K562 (cell line): ENCODE data around the gene RNF112. TPM values are rescaled to one million over a fixed set of nuclear protein-coding genes. Genes with fewer than 3 reads are reported as not detected.

ENCODE experiments used
- ATAC-seq: fragments of 200-7000 bp; cut with Tn5 transposase; 3 replicates; pipeline ENCODE4 v1.9.1; 2020; ENCODE audit warnings: moderate library complexity
- BruUV-seq: library from RNA; stranded (reverse); fragments of 400-500 nt; replicated peaks from 2 replicates; lab custom pipeline; 2021; lab: Mats Ljungman, UMichigan
- CTCF ChIA-PET: fragments of 300-600 bp; formaldehyde crosslinking; extraction: SDS; loops from one replicate; lab custom pipeline; 2021; ENCODE audit warnings: low intra/inter-chr PET ratio; lab: Yijun Ruan, JAX
- POLR2A ChIA-PET: fragments of 300-600, 350-650 bp; sonication (Branson Sonifier 250); formaldehyde crosslinking; extraction: SDS; loops from one replicate; lab custom pipeline; 2021; ENCODE audit warnings: antibody characterized with exemption, inconsistent platforms; lab: Yijun Ruan, JAX
- DNase-seq, 4 experiments: peaks; one replicate each; pipeline versions ENCODE4 v3.0.0 to v3.0.0-alpha.2; 2011 to 2018; ENCODE audit warnings: low spot score in 3 of 4, mixed read lengths in 3 of 4; ENCODE audit errors: extremely low read depth in 1 of 4
- FAIRE-seq: peaks from 2 replicates; lab custom pipeline; 2011; peaks lifted over from hg19 to GRCh38; lab: Jason Lieb, UNC
- H2AFZ ChIP-seq: 2 replicates; pipeline ENCODE4 v1.6.0; 2011; ENCODE audit warnings: low read depth, low read length, control low read depth, inconsistent platforms
- H3K27ac ChIP-seq: fragments of 200-600 bp; 3 replicates; pipeline ENCODE4 v1.8.0; 2011; ENCODE audit warnings: low read depth, mild to moderate bottlenecking, control low read depth, inconsistent platforms, low read length, moderate library complexity, mixed read lengths; ENCODE audit errors: extremely low read depth
- H3K27me3 ChIP-seq, 2 experiments: fragments of 300-600 bp in 1 of 2; 2 replicates in 1 of 2; 3 replicates in 1 of 2; pipeline versions ENCODE4 v1.6.0 to v1.8.0; 2011; ENCODE audit warnings: inconsistent platforms in 2 of 2, low read length in 2 of 2, mild to moderate bottlenecking in 1 of 2, mixed read lengths in 1 of 2, moderate library complexity in 1 of 2; ENCODE audit not compliant: control insufficient read depth in 2 of 2, insufficient read depth in 2 of 2
- H3K36me3 ChIP-seq: fragments of 300-600 bp; 3 replicates; pipeline ENCODE4 v1.8.0; 2011; ENCODE audit warnings: mild to moderate bottlenecking, low read length, inconsistent platforms; ENCODE audit not compliant: control insufficient read depth, insufficient read depth
- H3K4me1 ChIP-seq, 2 experiments: fragments of 200-600 bp in 1 of 2; replicated peaks in 1 of 2; 2 replicates in 1 of 2; 3 replicates in 1 of 2; pipeline versions ENCODE4 v1.5.1 to v1.8.0; 2011; ENCODE audit warnings: inconsistent platforms in 2 of 2, low read length in 2 of 2, mild to moderate bottlenecking in 1 of 2, mixed read lengths in 1 of 2, moderate library complexity in 1 of 2; ENCODE audit not compliant: control insufficient read depth in 2 of 2, insufficient read depth in 2 of 2
- H3K4me2 ChIP-seq: 2 replicates; pipeline ENCODE4 v1.6.1; 2011; ENCODE audit warnings: low read length, control low read depth, inconsistent platforms, mixed read lengths; ENCODE audit not compliant: insufficient read depth
- H3K4me3 ChIP-seq: fragments of 200-600 bp; sonication (generic), shearing (Covaris generic); 2 replicates; pipeline ENCODE4 v1.5.1; 2016; ENCODE audit warnings: control low read depth, inconsistent platforms
- H3K79me2 ChIP-seq: fragments of 200-600 bp; 3 replicates; pipeline ENCODE4 v1.8.0; 2011; ENCODE audit warnings: low read length, inconsistent platforms; ENCODE audit not compliant: control insufficient read depth, insufficient read depth
- H3K9ac ChIP-seq, 2 experiments: 2 replicates each; pipeline versions ENCODE4 v1.6.0 to v1.6.1; 2011; ENCODE audit warnings: low read depth in 2 of 2, low read length in 2 of 2, control low read depth in 1 of 2, inconsistent platforms in 1 of 2, mild to moderate bottlenecking in 1 of 2, mixed read lengths in 1 of 2; ENCODE audit not compliant: insufficient read depth in 1 of 2
- H3K9me1 ChIP-seq: one replicate; pipeline ENCODE4 v1.6.0; 2011; ENCODE audit warnings: inconsistent platforms, mild to moderate bottlenecking, low read length, moderate library complexity; ENCODE audit not compliant: control insufficient read depth, insufficient read depth
- H3K9me3 ChIP-seq: replicated peaks from 2 replicates; pipeline ENCODE4 v1.5.1; 2011; ENCODE audit warnings: low read depth, low read length, inconsistent platforms; ENCODE audit not compliant: control insufficient read depth, insufficient read depth
- H4K20me1 ChIP-seq: replicated peaks from 2 replicates; pipeline ENCODE4 v1.6.1; 2011; ENCODE audit warnings: low read length, inconsistent platforms, mixed read lengths; ENCODE audit not compliant: control insufficient read depth, insufficient read depth
- GABPB1 ChIP-seq: sonication (generic); formaldehyde crosslinking; IDR thresholded peaks from 2 replicates; pipeline ENCODE4 v1.8.0; 2022; ENCODE audit warnings: mild to moderate bottlenecking, missing genetic modification reagents
- KLF16 ChIP-seq: IDR thresholded peaks from 2 replicates; pipeline ENCODE4 v1.6.1; 2016; ENCODE audit warnings: antibody characterized with exemption
- NFIC ChIP-seq: fragments of 450-650 bp; IDR thresholded peaks from 2 replicates; pipeline ENCODE4 v1.6.1; 2017; ENCODE audit warnings: mild to moderate bottlenecking, inconsistent platforms
- RBBP5 ChIP-seq: fragments of 200-600 bp; sonication (generic); IDR thresholded peaks from 2 replicates; pipeline ENCODE4 v1.6.1; 2012; ENCODE audit warnings: borderline replicate concordance, mild to moderate bottlenecking, low read length, control low read depth, inconsistent platforms; ENCODE audit not compliant: insufficient read depth, poor library complexity, severe bottlenecking
- RFX1 ChIP-seq: fragments of 450-650 bp; IDR thresholded peaks from 2 replicates; pipeline ENCODE4 v1.6.1; 2016; ENCODE audit warnings: mild to moderate bottlenecking, moderate library complexity
- TGIF2 ChIP-seq: sonication (generic); formaldehyde crosslinking; IDR thresholded peaks from 2 replicates; pipeline ENCODE4 v1.8.1; 2022; ENCODE audit warnings: mild to moderate bottlenecking, missing genetic modification reagents, moderate library complexity
- ZBTB1 ChIP-seq: sonication (generic); formaldehyde crosslinking; IDR thresholded peaks from 2 replicates; pipeline ENCODE4 v1.8.1; 2023; ENCODE audit warnings: missing genetic modification reagents, low read depth, mild to moderate bottlenecking, borderline replicate concordance
- WGBS: fragments of 100-300 bp; shearing (Covaris generic); methylation state at CpG from one replicate; pipeline ENCODE4 v1.1.6; 2016; ENCODE audit warnings: low coverage, mixed read lengths; ENCODE audit not compliant: insufficient coverage; ENCODE audit errors: missing lambda C conversion rate; 5-methylcytosine and 5-hydroxymethylcytosine counted together
- in situ Hi-C: fragments of 300-500 bp; cut with MboI; formaldehyde crosslinking; loops from 4 replicates; pipeline ENCODE4 v1.15.0; 2018; ENCODE audit warnings: inconsistent platforms, mixed read lengths
- intact Hi-C: fragments of 100-400 bp; cut with micrococcal nuclease; formaldehyde crosslinking; loops from 2 replicates; pipeline ENCODE4 v1.14.2; 2022
- polyA plus RNA-seq, 8 experiments: library from polyadenylated mRNA; depleted of rRNA in 4 of 8; stranded (reverse) in 5 of 8; unstranded in 3 of 8; fragments of >200 nt; fragmentation: Nextera tagmentation in 2 of 8; fragmentation: Illumina TruSeq in 1 of 8; extraction: Ambion mirVana in 2 of 8; extraction: Trizol in 1 of 8; gene quantifications; 2 replicates each; pipeline versions ENCODE4 v1.2.1 to v1.2.3, GENCODE V29; 2011 to 2014; ENCODE audit warnings: inconsistent platforms in 1 of 8, missing spikeins in 1 of 8
- total RNA-seq, 7 experiments: library from RNA; depleted of rRNA in 6 of 7; stranded (reverse); fragments of >200 nt in 6 of 7; fragmentation: Illumina TruSeq in 2 of 7; extraction: Trizol in 2 of 7; gene quantifications; 2 replicates each; pipeline versions ENCODE4 v1.2.1 to v1.2.3, GENCODE V29; 2011 to 2021; ENCODE audit warnings: low replicate concordance in 1 of 7
- TF ChIP-seq, protein P1 (sequence below): fragments of 450-650 bp; IDR thresholded peaks from 2 replicates; pipeline ENCODE4 v1.6.1; 2018; ENCODE audit not compliant: partially characterized antibody
- TF ChIP-seq, protein P2 (sequence below), 2 experiments: fragments of 200-800 bp in 1 of 2; sonication (Bioruptor generic) in 1 of 2; sonication (generic) in 1 of 2; formaldehyde crosslinking in 1 of 2; IDR thresholded peaks in 1 of 2; conservative IDR thresholded peaks in 1 of 2; 2 replicates each; pipeline versions ENCODE4 v1.5.0 to v1.6.1; 2016 to 2020; ENCODE audit warnings: missing compliant biosample characterization in 1 of 2, missing genetic modification characterization in 1 of 2, missing genetic modification reagents in 1 of 2
- TF ChIP-seq, protein P3 (sequence below), 2 experiments: fragments of 450-650 bp in 1 of 2; sonication (generic) in 1 of 2; formaldehyde crosslinking; conservative IDR thresholded peaks; 2 replicates each; pipeline versions ENCODE4 v1.4.0 to v1.8.1; 2020 to 2022; ENCODE audit warnings: mild to moderate bottlenecking in 1 of 2, missing genetic modification reagents in 1 of 2

The RNF112 gene
- total and polyA plus RNA-seq, 9 of the 15 experiments (the other 6 are each of a cell fraction or from before 2014, with no cell fraction given) = 0.05 TPM; not detected in 8

DNA sequence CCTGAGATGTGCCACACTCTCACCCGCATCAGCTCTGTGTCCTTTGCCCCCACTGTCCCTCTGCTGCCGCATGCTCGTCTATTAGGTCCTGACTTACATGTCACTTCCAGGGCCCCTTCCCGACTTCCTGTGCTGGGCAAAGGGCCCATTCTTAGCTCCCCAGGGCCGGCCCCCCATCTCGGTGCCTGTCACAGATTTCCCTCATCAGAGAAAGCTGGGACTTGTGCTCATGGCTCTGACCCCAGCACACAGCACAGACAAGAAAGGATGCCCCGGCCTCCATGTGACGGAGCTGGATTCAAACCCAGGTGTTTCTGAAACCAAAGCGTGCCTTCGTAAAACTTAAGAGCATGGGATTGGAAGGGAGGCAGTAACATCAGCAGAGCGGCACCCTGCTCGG, 38.6 kb upstream of the RNF112 start:
- FAIRE-seq (no peak), ATAC-seq (no peak), DNase-seq (no peak)
- no peak for TF ChIP-seq RBBP5
- TF ChIP-seq, protein P1, sequence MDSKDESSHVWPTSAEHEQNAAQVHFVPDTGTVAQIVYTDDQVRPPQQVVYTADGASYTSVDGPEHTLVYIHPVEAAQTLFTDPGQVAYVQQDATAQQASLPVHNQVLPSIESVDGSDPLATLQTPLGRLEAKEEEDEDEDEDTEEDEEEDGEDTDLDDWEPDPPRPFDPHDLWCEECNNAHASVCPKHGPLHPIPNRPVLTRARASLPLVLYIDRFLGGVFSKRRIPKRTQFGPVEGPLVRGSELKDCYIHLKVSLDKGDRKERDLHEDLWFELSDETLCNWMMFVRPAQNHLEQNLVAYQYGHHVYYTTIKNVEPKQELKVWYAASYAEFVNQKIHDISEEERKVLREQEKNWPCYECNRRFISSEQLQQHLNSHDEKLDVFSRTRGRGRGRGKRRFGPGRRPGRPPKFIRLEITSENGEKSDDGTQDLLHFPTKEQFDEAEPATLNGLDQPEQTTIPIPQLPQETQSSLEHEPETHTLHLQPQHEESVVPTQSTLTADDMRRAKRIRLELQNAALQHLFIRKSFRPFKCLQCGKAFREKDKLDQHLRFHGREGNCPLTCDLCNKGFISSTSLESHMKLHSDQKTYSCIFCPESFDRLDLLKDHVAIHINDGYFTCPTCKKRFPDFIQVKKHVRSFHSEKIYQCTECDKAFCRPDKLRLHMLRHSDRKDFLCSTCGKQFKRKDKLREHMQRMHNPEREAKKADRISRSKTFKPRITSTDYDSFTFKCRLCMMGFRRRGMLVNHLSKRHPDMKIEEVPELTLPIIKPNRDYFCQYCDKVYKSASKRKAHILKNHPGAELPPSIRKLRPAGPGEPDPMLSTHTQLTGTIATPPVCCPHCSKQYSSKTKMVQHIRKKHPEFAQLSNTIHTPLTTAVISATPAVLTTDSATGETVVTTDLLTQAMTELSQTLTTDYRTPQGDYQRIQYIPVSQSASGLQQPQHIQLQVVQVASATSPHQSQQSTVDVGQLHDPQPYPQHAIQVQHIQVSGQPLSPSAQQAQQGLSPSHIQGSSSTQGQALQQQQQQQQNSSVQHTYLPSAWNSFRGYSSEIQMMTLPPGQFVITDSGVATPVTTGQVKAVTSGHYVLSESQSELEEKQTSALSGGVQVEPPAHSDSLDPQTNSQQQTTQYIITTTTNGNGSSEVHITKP = no peak
- TF ChIP-seq TGIF2 (CRISPR knock-in tag) = no peak
- no peak for TF ChIP-seq ZBTB1 (CRISPR knock-in tag)
- TF ChIP-seq GABPB1 (CRISPR knock-in tag) = no peak
- no peak for TF ChIP-seq KLF16
- TF ChIP-seq, protein P2, sequence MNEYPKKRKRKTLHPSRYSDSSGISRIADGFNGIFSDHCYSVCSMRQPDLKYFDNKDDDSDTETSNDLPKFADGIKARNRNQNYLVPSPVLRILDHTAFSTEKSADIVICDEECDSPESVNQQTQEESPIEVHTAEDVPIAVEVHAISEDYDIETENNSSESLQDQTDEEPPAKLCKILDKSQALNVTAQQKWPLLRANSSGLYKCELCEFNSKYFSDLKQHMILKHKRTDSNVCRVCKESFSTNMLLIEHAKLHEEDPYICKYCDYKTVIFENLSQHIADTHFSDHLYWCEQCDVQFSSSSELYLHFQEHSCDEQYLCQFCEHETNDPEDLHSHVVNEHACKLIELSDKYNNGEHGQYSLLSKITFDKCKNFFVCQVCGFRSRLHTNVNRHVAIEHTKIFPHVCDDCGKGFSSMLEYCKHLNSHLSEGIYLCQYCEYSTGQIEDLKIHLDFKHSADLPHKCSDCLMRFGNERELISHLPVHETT (CRISPR knock-in tag; conservative IDR thresholded peaks at IDR 0.05 in 1 of 2, IDR thresholded peaks at IDR 0.05 in 1 of 2) = no peak
- no peak for TF ChIP-seq NFIC
- TF ChIP-seq, protein P3, sequence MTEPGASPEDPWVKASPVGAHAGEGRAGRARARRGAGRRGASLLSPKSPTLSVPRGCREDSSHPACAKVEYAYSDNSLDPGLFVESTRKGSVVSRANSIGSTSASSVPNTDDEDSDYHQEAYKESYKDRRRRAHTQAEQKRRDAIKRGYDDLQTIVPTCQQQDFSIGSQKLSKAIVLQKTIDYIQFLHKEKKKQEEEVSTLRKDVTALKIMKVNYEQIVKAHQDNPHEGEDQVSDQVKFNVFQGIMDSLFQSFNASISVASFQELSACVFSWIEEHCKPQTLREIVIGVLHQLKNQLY (CRISPR knock-in tag; conservative IDR thresholded peaks at IDR 0.05) = no peak
- no peak for TF ChIP-seq RFX1
- CTCF ChIA-PET = no interaction called here
- peaks cover 0 to 5% of the 10 kb centered on the region in 2 experiments; a peak in 3 of 5 replicates for H3K4me1 ChIP-seq
- no peaks in the 10 kb centered on the region for H4K20me1 ChIP-seq
- in situ Hi-C loops (no loop called here), intact Hi-C loops (no loop called here)
- no peak overlapping the region for H3K4me3 ChIP-seq
- H3K4me2 ChIP-seq = no peak overlapping the region
- no peak overlapping the region for H2AFZ ChIP-seq
- no peaks in the 10 kb centered on the region for H3K79me2 ChIP-seq
- no peaks in the 10 kb centered on the region for H3K36me3 ChIP-seq
- no peaks in the 10 kb centered on the region for H3K9me1 ChIP-seq
- no TSS peak for BruUV-seq
- H3K27me3 ChIP-seq = no peaks in the 10 kb centered on the region
- H3K9me3 ChIP-seq = no peaks in the 10 kb centered on the region
- WGBS = 65% methylated on average over 10 of the region's 12 CpGs
- H3K27ac ChIP-seq = no peak overlapping the region
- no peak overlapping the region for H3K9ac ChIP-seq
- POLR2A ChIA-PET = interaction anchor here (0.6 kb wide), 1 partner anchor 25 kb away, joined by 3 read pairs; no protein-coding TSS in a partner anchor
